IPS-NIHi7 (cell line): ENCODE results near the gene CWC25.
"Not testable (repeated sequence)": the region's sequence is repeated elsewhere in the genome, so short reads cannot be mapped to it uniquely, and the experiment has no call there.

Experiments used
- DNase-seq: peaks from one replicate; pipeline ENCODE4 v3.0.0; 2012; ENCODE audit warnings: mixed read lengths; ENCODE audit errors: extremely low spot score

CWC25 gene

DNA sequence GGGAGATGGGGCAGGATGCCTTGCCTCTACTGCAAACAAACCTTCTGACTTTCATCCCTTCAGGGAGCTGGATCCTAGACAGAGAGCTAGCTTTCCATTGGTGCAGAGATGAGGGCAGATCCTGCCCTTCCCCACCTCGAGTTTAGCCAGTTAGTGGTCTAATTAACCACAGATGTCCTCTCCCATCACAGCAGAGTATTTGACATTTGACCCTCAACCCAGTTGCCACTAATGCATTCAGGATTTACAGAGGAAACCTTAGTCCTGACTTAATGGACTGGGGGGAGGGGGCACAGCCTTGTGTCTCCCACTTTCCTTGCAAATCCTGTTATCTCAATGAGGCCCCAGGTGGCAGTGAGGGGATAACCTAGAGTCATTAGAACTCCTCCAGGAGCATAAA, 35.9 kb downstream of the CWC25 start:
- DNase-seq: peak; percentile 32

DNA sequence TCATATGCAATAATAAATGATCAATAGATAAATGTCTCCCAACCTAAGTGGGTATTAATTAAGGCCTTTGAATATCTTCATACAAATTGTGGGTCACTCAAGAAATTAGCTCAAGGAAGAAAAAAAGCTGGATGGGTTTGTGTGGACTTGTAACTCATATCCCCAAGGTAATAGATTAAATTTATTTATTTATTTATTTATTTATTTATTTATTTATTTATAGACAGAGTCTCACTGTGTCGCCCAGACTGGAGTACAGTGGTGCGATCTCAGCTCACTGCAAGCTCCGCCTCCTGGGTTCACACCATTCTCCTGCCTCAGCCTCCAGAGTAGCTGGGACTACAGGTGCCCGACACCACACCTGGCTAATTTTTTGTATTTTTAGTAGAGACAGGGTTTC, 37.1 kb downstream of the CWC25 start:
- DNase-seq: not testable (repeated sequence)

DNA sequence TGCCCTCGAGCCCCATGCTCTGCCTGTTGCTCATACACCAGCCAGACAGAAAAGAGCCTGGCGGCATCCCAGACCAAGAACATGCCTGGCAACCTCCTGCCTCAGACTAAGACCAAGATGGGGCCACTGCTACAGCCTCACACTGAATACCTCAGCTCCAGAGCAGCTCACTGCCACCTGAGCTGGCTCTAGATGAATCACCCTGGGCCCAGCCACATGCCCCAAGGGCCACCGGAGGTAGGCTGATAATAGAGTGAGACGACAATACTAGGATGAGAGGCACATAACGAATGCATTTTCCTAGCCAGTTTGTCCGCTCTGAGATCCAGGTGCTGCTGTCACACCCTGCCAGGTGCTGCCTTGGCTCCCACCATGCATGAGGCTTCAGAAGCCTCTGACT, 38.7 kb downstream of the CWC25 start:
- no peak for DNase-seq

GRCh38 chr17:38783227-38783626, 41.9 kb downstream of the CWC25 start:
- DNase-seq: no peak

DNA sequence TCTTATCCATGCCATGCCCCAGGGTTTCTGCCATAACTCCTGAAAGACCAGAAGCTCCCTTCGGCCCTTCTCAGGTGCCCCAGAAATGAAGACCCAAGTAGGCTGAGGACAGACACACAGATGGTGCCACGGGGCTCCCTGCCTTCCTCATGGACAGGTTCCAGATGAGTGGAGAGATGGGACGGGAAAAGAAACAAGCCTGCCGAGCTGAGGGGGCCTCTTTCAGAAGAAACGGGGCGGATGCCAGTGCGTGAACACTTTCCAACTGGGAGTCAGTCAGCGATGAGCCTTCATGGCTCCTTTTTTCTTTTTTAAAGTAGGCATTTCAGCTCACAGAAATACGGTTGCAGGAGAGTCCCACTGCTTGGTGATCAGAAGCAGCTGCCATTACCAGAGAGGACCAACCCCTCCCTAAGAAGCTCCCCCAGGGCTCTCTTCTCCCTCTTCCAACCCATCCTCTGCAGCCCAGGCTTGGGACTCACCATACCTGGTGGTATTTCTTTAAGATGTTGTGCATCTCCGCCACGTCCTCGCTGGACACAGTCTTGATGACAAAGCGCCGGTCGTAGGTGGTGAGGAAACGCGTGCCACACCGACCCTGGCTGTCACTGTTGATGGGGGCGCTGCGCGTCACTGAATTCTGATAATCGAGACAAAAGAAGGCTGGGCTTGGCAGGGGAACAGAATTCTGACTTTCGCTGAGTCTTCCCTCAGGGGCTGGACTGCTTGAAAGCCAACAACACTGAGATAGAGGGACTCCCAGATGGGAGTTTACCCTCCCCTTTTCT, 45.0 kb downstream of the CWC25 start:
- no peak for DNase-seq

DNA sequence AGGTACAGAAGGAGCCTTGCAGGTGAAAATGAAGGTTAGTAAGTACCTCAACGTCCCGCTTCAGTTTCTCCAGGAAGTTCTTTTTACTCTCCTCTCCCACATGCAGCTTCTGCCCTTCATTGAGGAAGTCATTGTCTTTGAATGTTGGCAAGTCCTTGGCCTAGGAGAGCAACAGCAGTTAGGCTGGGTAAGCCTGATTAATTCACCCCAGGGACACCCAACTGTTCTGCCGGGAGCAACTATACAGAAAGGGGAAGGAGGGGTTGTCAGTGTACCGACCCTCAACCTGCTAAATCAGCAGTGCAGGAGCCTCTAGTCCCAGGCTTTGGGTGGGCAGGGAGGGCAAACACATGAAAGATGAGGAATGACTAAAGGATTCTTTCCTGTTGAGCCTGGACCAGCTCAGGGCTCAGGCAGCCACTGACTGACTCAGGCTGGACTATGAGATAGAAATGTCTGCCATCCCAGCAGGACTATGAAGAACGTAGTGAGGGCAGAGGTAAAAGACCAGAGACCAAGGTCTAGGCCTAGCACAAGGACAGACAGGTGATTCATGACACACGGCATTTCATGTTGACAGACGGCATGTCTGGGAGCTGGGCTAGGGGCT, 47.4 kb downstream of the CWC25 start:
- no peak for DNase-seq

DNA sequence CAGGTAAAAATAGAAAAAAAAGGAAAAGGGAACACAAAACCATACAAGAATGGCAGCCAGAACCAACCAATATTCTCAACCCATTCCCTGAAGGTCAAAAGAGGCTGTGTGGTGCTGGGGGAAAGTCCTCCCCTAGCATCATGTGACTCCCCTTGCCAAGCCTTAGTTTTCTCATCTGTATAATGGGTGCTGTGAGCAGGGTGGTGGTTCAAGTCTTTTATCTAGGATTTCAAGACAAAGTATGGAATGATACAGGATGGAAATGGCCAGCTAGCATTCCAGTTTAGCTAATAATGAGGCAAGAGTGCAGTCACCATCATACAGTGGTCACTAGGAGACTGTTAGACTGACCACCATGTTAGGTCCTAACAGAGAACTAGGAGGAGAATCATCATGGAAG, 51.9 kb downstream of the CWC25 start:
- DNase-seq: no peak

DNA sequence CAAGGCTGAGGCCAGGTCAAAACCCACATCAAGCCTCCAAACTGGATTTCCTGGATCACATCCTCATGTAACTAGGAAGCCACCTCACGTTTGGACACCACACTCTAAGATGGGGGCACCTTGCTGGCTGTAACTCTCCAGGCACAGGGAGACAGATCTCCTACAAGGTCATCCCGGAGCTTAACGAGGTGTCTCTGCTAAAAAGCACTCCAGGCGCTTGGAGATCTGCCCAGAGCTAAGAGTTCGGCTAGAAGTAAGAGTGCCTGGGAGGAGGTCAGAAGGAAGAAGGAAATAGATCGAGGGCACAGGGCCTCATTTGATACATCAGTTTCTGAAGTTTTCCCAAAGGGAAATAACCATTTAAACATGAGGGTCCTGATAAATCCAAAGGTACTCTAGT, 56.7 kb downstream of the CWC25 start:
- no peak for DNase-seq

GRCh38 chr17:38766341-38766740, 58.8 kb downstream of the CWC25 start:
- no peak for DNase-seq

- DNase-seq: no peak
Measured at GRCh38 chr17:38762231-38762630, 62.9 kb downstream of the CWC25 start.

GRCh38 chr17:38761612-38762011, 63.5 kb downstream of the CWC25 start:
- DNase-seq: peak; percentile 83

DNA sequence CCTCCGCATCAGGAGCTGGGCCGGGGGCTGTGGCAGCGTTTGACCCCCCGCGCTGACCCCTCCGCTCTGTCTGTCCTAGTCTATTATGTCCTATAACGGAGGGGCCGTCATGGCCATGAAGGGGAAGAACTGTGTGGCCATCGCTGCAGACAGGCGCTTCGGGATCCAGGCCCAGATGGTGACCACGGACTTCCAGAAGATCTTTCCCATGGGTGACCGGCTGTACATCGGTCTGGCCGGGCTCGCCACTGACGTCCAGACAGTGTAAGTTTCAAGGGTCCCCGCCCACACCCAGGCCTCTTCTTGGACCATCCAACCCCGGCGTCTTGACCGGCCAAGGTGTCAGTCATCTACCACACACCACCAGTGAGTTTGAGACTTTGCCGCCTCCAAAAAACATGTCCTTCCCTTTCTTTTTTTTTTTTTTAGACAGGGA, 72.0 kb downstream of the CWC25 start:
- no peak for DNase-seq

DNA sequence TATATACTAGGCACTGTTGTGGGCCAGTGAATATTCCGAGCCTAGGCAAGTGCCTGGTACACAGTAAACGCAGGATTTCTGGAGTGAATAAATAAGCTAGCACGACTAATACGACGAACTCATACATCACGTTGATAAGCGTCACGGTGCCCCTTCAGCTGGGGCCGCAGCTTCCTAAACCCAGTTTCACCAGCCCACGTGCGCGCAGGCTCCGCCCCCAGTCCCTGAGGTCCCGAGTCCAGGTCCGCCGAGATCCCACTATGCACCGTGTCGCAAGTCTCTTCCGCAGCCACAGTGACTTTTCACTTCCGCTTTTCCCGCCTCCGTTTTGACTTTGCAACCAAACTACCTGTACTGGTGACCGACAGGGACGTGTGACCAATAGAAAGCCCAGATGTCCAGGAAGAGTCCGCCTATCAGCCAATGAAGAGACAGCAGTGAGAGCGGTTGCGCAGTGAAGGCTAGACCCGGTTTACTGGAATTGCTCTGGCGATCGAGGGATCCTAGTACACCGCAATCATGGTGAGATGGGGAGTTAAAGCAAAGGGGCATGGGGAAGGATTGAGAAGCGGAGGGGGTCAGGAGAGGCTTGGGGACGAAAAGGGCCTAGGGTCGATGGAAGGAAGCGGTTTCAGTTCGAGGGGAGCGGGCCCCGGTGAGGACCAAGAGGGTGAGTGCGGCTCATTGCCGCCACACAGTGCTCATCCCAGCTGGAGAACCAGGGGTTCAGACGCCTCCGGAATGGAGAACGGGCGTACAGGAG, 72.6 kb downstream of the CWC25 start, which contains the start of gene PSMB3:
Gene PSMB3, plus strand, starts transcription at position 434 of the 763 bp plus-strand sequence. Its CDS starts 86 bp downstream, at position 520.
- DNase-seq: peak; percentile 98

- peak; percentile 70 for DNase-seq
Measured at GRCh38 chr17:38751808-38752307, 73.3 kb downstream of the CWC25 start.

GRCh38 chr17:38751144-38751807, 73.8 kb downstream of the CWC25 start:
- DNase-seq: no peak
